NCI-H446 treated with DMSO at 0.1 percent for 48 hours (cell line): Measurements from ENCODE around the gene NUP210.
"Not testable (repeated sequence)": the region's sequence is repeated elsewhere in the genome, so short reads cannot be mapped to it uniquely, and the experiment has no call there.

Experiments
- DNase-seq: peaks from one replicate; lab custom pipeline; 2025; lab: John Stamatoyannopoulos, UW

The NUP210 gene

DNA sequence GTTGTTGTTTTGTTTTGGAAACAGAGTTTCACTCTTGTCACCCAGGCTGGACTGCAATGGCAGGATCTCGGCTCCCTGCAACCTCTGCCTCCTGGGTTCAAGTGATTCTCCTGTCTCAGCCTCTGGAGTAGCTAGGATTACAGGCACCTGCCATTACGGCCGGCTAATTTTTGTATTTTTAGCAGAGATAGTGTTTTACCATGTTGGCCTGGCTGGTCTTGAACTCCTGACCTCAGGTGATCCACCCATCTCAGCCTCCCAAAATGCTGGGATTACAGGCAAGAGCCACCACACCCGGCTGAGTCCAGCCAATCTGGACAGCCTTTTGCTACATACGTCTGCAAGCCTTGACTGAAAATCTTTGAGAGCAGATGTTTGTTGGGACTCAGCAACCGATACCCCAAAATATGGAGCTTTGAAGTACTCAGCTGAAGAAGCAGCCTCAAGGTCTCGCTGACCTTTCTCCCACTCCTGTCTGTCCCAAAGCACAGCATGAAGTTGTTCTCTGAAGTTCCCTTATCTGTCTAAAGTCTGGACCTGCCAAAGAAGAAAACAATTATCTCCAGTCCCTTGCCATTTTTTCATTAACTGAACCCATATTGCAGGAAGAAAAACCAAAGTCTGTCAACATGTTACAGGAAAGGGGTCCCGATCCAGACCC, 9.6 kb upstream of the NUP210 start:
- no peak for DNase-seq

DNA sequence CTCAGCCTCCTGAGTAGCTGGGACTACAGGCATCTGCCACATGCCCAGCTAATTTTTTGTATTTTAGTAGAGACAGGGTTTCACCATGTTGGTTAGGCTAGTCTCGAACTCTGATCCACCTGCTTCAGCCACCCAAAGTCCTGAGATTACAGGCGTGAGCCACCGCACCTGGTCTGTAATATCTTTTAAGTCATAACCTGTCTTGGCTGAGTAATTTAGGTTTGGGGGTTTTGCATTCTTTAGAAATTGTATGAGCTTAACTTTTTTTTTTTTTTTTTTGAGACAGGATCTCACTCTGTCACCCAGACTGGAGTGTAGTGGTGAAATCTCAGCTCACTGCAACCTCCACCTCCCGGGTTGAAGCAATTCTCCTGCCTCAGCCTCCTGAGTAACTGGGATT, 8.6 kb upstream of the NUP210 start:
- not testable (repeated sequence) for DNase-seq

- DNase-seq: no peak
These were observed 7.8 kb upstream of the NUP210 start for GRCh38 chr3:13427662-13428603.

DNA sequence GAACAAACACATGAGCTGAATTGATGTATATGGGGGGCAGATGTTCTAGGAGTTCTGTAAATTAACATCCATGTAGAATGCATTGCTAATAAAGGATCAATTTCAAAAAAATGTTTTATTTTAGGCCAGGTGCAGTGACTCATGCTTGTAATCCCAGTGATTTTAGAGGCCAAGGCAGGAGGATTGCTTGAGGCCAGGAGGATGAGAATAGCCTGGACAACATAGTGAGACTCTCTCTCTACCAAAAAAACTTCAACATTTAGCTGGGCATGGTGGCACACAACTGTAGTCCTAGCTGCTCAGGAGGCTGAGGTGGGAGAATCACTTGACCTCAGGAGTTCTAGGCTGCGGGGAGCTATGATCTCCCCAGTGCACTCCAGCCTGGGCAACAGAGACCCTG, 6.5 kb upstream of the NUP210 start:
- no peak for DNase-seq

- no peak for DNase-seq
These were observed 5.6 kb upstream of the NUP210 start for GRCh38 chr3:13425689-13426088.

DNA sequence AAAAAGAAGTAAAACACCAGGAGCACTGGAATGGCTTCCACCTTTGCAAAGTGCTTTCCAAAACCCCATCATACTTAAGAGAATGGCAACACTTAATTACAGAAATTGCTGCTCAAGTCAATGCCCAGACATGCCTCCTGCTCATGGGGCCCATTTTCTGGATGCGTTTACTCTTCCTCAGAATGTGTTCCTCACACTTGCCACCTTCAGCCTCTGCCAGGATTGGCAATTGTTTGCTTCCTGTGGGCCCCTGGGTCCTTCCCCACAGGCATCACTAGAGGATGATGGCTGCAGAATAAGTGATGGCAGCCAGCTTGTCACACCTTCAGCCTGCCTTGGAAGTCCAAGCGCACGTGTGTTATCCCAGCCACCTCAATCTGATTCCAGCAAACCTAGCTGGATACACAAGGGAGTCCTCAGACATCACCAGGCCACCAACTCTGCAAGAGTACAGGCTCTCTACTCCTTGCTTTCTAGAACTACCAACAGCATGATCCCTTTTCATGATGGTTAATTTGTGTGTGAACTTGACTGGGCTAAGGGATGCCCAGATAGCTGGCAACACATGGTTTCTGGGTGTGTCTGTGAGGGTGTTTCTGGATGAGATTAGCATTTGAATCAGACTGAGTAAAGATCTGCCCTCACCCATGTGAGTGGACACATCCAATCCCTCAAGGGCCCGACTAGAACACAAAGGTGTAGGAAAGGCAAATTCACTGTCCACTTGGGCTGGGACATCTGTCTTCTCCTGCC, 4.9 kb upstream of the NUP210 start:
- DNase-seq: no peak

DNA sequence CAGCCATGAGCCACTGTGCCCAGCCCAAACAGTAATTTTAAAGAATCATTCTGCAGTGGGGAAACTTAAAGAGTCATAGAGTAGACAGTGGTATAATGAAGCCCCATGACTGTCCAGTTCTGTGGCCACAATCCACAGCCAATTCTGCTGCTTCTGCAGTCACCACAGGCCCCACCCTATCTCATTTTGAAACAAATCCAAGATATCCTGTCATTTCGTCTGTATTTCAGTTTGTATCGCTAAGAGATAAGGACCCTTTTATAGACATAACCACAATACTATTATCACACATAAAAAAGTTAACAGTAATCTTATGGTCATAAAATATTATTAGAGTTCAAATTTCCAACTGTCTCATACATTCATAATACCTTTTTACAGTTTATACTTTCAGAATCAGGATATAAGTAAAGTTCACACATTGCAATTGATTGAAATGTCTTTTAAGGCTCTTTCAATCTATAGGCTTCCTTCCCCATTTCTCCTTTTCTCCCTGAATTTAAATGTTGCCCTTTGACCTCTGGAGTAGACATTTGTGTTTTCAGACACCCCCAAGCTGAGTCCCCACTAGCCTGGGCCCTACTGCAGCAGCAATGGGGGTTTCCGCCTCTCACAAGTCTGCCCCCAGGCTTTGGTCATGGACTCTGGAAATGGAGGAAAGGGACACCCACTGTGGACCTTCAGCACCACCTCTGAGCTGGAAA, 4.2 kb upstream of the NUP210 start:
- DNase-seq: no peak

GRCh38 chr3:13420831-13421765, 976 bp upstream of the NUP210 start:
- DNase-seq: no peak

DNA sequence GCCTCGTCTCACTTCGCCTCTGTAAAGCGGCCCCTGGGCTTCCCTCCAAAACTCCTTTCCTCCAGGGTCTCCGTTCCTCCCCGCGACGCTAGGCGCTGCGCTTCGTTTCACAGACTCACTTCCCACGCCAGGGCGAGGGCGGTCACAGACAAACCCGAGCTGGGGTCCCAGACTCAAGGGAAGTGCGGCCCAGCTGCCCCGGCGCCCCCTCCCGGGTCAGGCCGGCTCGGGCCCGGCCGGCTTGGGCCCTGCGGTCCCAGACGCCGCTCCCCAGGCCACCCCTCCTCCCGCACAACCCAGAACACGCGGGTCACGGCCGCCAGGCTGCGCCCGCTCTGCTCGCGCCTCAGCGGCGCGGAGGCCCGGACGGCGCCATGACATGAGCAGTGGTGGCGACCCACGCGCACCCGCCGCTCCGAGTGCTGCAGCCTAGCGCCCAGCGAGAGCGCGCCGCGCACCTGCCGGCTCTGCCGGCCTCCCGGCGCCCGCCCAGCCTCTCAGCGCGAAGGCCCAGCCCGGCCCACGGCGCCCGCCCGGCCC, 547 bp downstream of the NUP210 start:
- DNase-seq: no peak

- DNase-seq: no peak
These were observed 2.8 kb downstream of the NUP210 start for GRCh38 chr3:13417166-13417947.

DNA sequence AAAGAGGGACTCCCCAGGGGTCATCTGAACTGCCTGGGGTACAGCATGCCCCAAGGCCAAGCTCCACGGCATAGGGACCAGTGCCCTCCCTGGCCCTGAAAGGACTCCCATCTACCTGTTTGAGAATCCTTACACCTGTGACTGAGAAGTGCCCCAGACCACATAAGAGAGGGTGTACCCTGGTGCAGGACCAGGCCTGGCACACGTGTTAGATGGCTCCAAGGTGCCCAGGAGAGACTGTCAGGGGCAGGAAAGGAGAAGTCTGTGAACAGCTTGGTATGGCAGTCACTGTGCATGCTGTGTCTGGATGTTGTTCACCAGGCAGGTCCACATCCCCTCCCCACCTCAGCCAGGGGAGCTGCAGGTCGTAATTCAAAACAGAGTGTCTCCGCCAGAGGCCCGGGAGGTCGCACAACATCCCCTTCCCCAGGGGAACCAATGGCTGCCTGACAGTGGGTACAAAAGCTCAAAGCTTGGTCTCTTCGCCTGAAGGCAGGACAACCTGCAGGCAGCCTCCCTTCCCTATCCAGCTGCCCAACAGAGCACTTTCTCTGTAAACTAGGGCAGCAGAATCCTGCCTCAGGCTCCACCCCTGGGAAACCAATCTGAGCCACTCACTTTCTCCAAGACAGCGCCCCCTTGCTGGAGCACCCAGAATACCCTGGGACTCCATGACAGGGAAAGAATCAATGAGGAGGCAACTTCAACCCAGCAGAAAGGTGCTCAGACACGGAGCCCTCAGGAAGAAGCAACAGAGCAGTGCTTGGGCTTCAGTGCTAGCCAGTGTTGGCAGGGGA, 3.9 kb downstream of the NUP210 start:
- DNase-seq: no peak

DNA sequence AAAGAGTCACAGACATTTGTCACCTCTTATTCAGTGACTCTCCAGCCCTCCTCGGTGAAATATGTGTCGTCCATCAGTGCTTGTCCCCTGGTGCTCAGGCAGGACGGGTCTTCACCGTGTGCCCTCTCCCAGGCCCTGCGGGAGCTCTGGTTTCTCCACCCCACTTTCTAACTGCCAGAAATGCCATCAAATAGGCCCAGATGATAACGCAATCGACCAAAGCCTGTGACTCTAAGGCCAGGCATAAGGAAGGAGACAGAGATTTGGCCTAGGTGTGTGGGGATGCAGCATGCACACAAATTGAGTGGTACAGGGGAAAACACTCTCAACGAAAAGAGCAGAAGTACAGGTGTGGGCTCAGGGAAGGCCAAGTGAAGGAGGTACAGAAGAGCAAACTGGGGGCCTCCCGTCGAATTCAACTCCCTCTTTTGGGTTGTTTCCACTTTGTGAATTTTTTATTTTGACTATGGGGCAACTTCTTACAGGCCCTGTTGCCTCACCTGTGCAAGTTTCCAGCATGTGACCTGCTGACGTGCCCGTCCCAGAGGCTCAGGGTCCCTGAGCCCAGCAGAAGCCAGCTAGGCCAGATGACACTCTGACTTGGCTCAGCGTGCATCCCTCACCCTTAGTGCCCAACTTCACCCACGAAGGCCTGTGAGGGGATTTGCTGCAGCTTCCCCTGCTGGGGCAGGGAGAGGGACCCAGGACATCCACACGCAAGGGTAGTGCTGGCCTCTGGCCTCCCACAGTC, 4.7 kb downstream of the NUP210 start:
- DNase-seq: no peak

GRCh38 chr3:13414040-13414729, 5.9 kb downstream of the NUP210 start:
- no peak for DNase-seq

DNA sequence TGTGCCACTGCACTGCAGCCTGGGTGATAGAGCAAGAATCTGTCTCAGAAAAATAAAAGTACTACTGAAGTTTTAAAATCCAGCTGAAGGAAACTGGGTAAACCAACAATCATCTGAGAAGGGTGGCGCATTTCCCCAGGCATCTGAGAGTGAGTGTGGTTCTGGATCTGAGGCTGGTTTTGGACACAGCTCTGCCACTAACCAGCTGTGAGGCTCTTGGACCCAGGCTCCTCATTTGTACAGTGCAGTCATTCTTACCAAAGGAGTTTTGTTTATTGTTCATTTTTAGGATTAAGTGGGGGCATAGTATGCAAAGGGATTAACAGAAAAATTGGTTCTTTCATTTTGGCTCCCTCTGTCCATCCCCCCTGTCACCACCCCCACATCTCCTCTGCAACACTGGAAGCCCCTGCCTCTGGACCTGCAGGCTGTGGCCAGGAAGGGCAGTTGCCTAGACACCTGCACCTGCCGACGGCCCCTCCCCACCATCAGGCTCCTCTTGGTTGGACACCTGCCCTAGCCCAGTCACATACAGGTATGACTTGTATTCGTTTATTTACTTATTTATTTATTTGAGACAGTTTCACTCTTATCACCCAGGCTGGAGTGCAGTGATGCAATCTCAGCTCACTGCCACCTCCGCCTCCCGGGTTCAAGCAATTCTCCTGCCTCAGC, 8.8 kb downstream of the NUP210 start:
- no peak for DNase-seq

DNA sequence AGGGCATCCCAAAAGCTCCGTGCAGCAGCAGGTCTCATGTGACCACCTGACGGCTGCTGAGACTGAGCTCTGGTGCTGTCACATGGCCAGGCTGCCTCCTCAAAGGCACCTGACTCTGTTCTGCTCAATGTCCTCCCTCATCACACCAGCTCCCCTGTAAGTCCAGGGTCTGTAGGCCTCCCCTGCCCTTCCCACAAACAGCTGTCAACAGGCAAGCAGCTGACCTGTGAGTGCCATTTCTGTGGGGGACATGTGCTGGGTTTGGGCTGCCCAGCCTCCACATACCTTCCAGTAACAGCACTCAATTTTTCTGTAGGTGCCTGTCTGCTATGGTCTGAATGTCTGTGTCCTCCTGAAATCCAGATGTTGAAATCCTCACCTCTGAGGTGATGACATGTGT, 11.2 kb downstream of the NUP210 start:
- DNase-seq: no peak

DNA sequence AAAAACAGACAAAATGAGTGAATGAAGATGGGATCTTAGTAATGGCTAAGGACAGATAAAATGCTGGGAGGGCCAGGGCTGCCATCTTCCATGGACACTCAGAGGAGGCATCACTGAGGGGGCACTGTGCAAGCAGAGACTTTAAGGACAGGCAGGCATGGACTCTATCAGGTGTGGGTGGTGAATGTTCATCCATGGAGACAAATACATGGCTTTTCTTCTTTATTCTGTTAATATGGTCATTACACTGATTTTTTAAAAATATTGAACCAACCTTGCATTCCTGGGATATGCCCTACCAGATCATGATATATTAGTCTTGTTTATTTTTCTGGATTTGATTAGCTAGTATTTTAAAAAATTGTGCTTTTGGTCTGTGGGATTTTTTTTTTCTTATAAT, 12.2 kb downstream of the NUP210 start:
- DNase-seq: no peak

DNA sequence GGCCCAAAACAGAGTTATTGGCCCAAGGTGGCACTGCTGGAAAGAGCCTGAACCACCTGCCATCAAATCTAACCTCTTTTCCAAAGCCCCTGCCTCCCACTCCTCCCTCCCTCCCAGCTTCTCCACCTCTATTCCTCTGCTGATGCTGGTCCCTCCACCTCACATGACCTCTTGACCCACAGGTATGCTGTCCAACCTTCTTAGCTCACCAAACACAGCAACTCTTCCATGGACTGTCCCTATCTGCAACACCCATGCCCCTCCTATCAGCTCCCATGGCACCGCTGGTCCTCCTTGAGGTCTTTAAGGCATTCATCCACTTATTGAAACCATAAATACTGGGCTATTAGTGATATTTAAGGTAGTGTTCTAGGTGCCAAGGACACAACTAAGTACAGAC, 12.6 kb downstream of the NUP210 start:
- no peak for DNase-seq
